Parathyroid adenoma (tissue), 2 donors: Measurements from ENCODE around the gene GLRB.

Source experiments
- H2AFZ ChIP-seq: fragments of 300-600 bp; sonication (generic); one replicate; pipeline ENCODE4 v1.7.0; 2017; ENCODE audit warnings: antibody characterized with exemption, mild to moderate bottlenecking
- H3K27ac ChIP-seq: fragments of 300-600 bp; sonication (generic); one replicate; pipeline ENCODE4 v1.7.0; 2017
- H3K27me3 ChIP-seq: fragments of 300-600 bp; sonication (generic); one replicate; pipeline ENCODE4 v1.7.0; 2017; ENCODE audit warnings: low read length; ENCODE audit not compliant: control insufficient read depth, insufficient read depth
- H3K36me3 ChIP-seq: fragments of 300-600 bp; sonication (generic); one replicate; pipeline ENCODE4 v1.7.0; 2017; ENCODE audit warnings: low read length; ENCODE audit not compliant: control insufficient read depth, insufficient read depth
- H3K4me1 ChIP-seq: fragments of 300-600 bp; sonication (generic); one replicate; pipeline ENCODE4 v1.7.0; 2017; ENCODE audit warnings: control low read depth
- H3K4me2 ChIP-seq: fragments of 300-600 bp; sonication (generic); one replicate; pipeline ENCODE4 v1.7.0; 2017; ENCODE audit warnings: low read length
- H3K4me3 ChIP-seq: fragments of 300-600 bp; sonication (generic); one replicate; pipeline ENCODE4 v1.7.0; 2017; ENCODE audit warnings: low read depth, low read length
- H3K79me2 ChIP-seq: fragments of 300-600 bp; sonication (generic); one replicate; pipeline ENCODE4 v1.7.0; 2017; ENCODE audit warnings: control low read depth
- H3K9ac ChIP-seq: fragments of 300-600 bp; sonication (generic); one replicate; pipeline ENCODE4 v1.7.0; 2017; ENCODE audit warnings: mild to moderate bottlenecking
- H3K9me3 ChIP-seq: fragments of 300-600 bp; sonication (generic); one replicate; pipeline ENCODE4 v1.7.0; 2017; ENCODE audit warnings: low read length; ENCODE audit not compliant: control insufficient read depth
- CTCF ChIP-seq: fragments of 300-600 bp; sonication (generic); IDR thresholded peaks from one replicate; pipeline ENCODE4 v1.7.0; 2017; ENCODE audit warnings: antibody characterized with exemption, mild to moderate bottlenecking
- donor health status: primary hyperparathyroidism.

The GLRB gene

GRCh38 chr4:157195374-157195773 is 119.4 kb downstream of the GLRB start:
- no peaks in the 10 kb centered on the region for H3K27me3 ChIP-seq
- no peak overlapping the region for H2AFZ ChIP-seq
- no peak overlapping the region for H3K4me2 ChIP-seq

DNA sequence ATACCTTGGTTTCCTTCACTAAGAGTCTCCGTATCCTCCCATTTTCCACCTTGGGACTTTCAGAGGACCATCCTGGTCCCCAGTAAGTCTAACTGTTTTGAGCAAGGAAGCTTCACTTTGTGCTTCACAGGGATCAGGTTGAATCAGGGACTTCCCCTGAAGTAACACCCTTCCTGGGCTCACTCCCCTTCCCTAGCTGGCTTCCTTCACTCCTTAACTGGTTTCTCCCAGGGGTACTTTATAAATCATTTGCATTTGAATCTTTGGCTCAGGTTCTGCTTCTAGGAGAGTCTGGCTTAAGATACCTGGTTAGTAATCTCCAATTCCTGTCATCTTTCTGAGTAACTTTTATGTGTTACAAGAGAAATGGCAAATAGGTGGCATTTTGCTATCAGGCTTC is 120.1 kb downstream of the GLRB start:
- Histone ChIP-seq H3K79me2 (no peaks in the 10 kb centered on the region), H3K4me3 (no peak overlapping the region), H3K36me3 (no peaks in the 10 kb centered on the region), H3K9me3 (no peaks in the 10 kb centered on the region), H3K27me3 (no peaks in the 10 kb centered on the region), H2AFZ (no peak overlapping the region), H3K9ac (no peak overlapping the region), H3K4me1 (no peaks in the 10 kb centered on the region), H3K27ac (no peak overlapping the region), H3K4me2 (no peak overlapping the region)
- TF ChIP-seq CTCF, result no peak

More at GRCh38 chr4:157195374-157195773, 119.4 kb downstream of the GLRB start:
- Histone ChIP-seq H3K36me3 (no peaks in the 10 kb centered on the region), H3K4me1 (no peaks in the 10 kb centered on the region), H3K27ac (no peak overlapping the region), H3K9me3 (no peaks in the 10 kb centered on the region), H3K79me2 (no peaks in the 10 kb centered on the region), H3K9ac (no peak overlapping the region), H3K4me3 (no peak overlapping the region)
- TF ChIP-seq CTCF, result no peak

DNA sequence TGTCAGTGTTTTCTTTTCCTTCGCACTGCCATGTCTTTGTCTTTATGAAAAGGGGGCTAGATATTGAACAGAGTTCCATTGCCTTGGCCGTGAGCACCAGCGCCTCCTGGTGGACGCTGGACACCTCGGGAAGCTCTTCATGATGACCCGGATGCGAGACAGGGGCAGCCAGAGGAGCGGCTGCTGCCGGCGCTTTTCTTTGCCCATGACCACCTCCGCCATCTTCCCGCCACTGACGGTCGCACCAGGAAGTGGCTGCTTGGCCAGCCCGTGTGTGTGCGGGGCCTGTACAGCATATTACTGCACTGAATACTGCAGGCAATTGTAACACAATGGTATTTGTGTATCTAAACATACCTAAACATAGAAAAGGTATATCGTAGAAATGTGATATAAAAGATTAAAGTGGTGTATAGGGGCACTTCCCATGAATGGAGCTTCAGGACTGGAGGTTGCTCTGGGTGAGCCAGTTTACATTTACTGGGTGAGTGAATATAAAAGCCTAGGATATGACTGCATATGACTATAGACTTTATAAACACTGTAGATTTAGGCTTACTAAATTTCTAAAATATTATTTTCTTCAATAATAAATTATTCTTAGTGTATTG is 128.8 kb downstream of the GLRB start:
- no peak for TF ChIP-seq CTCF
- no peaks in the 10 kb centered on the region for H3K4me1 ChIP-seq

GRCh38 chr4:157217708-157218107 is 141.8 kb downstream of the GLRB start:
- H3K79me2 ChIP-seq, result no peaks in the 10 kb centered on the region
- TF ChIP-seq CTCF, result peak; percentile 17
- H3K36me3 ChIP-seq, result no peaks in the 10 kb centered on the region
- H3K27ac ChIP-seq, result no peak overlapping the region
- H3K27me3 ChIP-seq, result peaks cover 4% of the 10 kb centered on the region
- H3K9me3 ChIP-seq, result no peaks in the 10 kb centered on the region
- H3K4me2 ChIP-seq, result no peak overlapping the region
- no peak overlapping the region for H2AFZ ChIP-seq
- H3K4me1 ChIP-seq, result no peaks in the 10 kb centered on the region
- no peak overlapping the region for H3K9ac ChIP-seq
- no peak overlapping the region for H3K4me3 ChIP-seq

More for the DNA sequence above, 128.8 kb downstream of the GLRB start:
- Histone ChIP-seq H3K27me3 (no peaks in the 10 kb centered on the region), H2AFZ (no peak overlapping the region), H3K4me2 (no peak overlapping the region), H3K9ac (no peak overlapping the region), H3K79me2 (no peaks in the 10 kb centered on the region), H3K4me3 (no peak overlapping the region), H3K27ac (no peak overlapping the region), H3K9me3 (no peaks in the 10 kb centered on the region), H3K36me3 (no peaks in the 10 kb centered on the region)

DNA sequence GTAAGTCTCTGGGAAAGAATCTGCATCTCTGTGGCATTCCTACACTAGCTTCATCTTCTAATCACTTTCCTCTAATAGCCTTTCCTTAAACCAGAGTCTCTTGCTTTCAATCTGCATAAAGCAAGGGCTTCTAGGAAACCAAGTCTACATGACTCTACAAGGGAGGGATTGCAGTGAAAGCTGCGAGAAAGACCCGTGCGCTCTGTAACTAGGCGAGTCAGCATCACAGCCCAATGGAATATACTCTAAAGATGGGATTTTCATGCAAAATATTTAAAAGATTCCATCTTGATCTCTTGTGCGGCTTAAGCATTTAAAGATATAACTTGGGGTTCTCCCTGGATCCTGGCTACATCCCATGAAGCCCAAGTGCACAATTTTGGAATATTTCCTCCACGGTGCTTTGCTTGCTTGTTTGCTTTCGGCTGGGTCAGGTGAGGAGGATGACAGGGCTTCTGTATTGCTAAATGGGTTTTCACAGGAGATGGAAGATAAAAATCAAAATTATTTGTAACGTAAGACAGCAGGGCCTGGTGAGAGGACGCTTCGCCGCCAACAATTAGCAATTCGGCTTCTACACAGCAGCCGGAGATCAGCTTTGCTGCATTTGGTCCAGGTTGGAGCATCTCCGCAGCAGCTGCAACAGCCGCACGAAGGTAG is 143.9 kb downstream of the GLRB start:
- Histone ChIP-seq H3K27me3 (peaks cover 4% of the 10 kb centered on the region), H3K36me3 (no peaks in the 10 kb centered on the region)

More for the DNA sequence above, 143.9 kb downstream of the GLRB start:
- no peaks in the 10 kb centered on the region for H3K4me1 ChIP-seq
- H3K79me2 ChIP-seq, result no peaks in the 10 kb centered on the region
- peak overlapping the region; percentile 38 for H2AFZ ChIP-seq
- H3K9me3 ChIP-seq, result no peaks in the 10 kb centered on the region
- no peak overlapping the region for H3K4me3 ChIP-seq
- no peak overlapping the region for H3K4me2 ChIP-seq
- no peak overlapping the region for H3K9ac ChIP-seq
- H3K27ac ChIP-seq, result no peak overlapping the region
- TF ChIP-seq CTCF, result no peak
